Head of caudate nucleus (tissue), 42 donors: ENCODE measurements around the gene TNRC6C.

ENCODE experiments used
- DNase-seq, 42 donors: peaks; one replicate each; pipeline versions ENCODE4 v3.0.0 to v3.0.0-alpha.2; 2020 to 2021; ENCODE audit warnings: mixed read lengths in 7 of 42
- intact Hi-C: fragments of 100-400 bp; cut with DNase I; formaldehyde crosslinking; loops from one replicate; pipeline ENCODE4 v1.15.0; 2022

TNRC6C gene

DNA sequence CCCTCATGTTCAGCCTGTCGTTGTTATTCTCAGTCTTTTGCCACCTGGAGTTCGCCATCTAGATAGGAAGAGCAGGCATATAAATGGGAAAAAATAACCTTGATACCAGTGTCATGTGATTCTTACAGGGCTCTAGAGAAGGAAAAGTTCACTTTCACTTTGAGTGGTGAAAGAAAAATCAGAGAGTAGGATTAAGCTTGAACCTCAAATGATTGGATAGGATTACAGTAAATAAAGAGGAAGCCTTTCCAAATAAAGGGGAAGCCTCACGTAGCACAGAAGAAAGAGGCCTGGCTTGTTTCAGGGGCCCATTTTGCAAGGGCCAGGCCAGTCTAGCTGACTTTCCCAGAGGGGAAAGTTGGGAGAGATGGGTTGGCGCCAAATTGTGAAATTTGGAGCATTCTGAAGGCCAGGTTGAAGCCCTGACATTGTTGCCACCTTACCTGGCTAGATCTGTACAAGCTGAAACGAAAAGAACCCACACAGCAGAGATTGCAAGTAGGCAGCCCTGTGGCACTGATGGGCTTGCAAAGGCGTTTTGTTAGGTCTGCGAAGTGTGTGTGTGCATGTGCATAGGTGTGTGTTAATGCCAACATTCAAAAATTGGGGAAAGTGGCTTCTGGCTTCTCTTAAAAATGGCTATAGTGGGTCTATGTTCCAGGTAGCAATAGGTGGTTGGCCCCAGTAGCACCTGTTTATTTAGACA, 131.2 kb downstream of the TNRC6C start:
- DNase-seq: peak in 6 of 42 donors; percentile 55 to 69 (median 56)
- intact Hi-C loops: no loop called here

DNA sequence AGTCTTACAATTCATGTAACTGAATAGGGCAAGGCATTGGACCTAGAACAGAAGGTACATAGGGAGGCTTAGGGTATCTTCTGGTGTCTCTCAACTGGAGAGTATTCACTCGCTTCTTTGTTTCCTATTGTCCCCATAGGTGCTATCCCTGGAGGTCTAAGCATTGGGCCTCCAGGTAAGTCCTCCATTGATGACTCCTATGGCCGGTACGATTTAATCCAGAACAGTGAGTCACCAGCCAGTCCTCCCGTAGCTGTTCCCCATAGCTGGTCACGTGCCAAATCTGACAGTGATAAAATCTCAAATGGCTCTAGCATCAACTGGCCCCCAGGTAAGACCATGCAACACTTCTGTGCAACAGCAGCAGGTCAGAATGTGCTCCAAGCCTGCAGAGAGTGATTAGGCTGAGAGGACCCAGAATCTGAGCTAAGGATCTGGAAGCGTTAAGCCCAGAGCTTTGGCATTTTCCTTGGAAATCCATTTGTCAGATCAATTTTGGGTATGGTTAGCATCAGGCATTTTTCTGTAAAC, 134.4 kb downstream of the TNRC6C start:
- intact Hi-C loops: no loop called here
- no peak for DNase-seq

DNA sequence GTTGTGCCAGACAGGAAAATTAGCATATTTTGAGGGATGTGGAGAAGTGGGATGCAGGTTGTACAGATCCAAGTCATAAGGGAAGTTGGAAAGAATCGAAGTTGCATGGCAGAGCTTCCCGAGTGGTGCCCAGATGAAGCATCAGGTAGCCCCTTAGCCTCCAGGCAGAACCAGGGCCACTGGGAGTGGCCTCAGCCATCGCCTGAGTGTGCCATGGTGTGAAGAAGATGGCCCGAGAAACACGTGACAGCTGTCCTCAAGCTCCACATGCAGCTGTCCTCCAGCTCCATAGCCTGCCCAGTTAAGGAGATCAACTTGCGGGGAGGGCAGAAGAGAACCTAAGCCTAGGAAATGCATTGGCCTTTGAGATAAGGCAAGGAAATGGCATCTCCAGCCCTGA, 136.5 kb downstream of the TNRC6C start:
- DNase-seq: peak in 2 of 42 donors; percentile 2 to 22
- intact Hi-C loops: no loop called here

DNA sequence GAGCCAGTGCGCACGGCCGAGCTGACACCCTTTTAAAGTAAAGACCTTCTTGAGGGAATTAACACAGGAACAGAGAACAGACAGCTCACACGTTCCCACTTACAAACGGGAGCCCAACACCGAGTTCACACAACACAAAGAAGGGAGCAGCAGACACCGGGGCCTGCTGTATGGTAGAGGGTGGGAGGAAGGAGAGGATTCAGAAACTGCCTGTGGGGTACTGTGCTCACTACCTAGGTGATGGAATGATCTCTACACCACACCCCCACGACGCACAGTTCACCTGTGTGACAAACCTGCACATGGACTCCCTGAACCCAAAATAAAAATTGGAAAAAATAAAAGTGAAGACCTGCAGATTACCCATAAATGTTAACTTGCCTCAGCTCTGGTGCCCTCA, 137.6 kb downstream of the TNRC6C start:
- DNase-seq: peak in 5 of 42 donors; percentile 42 to 62 (median 52)
- intact Hi-C loops: no loop called here

DNA sequence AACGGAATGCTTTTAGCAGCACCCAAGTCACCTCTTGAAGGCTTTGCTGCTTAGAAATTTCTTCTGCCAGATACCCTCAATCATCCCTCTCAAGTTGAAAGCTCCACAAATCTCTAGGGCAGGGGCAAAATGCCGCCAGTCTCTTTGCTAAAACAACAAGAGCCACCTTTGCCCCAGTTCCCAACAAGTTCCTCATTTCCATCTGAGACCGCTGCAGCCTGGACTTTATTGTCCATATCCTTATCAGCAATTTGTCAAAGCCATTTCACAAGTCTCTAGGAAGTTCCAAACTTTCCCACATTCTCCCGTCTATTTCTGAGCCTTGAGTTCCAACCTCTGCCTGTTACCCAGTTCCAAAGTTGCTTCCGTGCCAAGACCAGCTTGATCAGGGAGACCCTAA, 142.6 kb downstream of the TNRC6C start:
- intact Hi-C loops: no loop called here
- DNase-seq: peak in 1 of 42 donors; percentile 10

DNA sequence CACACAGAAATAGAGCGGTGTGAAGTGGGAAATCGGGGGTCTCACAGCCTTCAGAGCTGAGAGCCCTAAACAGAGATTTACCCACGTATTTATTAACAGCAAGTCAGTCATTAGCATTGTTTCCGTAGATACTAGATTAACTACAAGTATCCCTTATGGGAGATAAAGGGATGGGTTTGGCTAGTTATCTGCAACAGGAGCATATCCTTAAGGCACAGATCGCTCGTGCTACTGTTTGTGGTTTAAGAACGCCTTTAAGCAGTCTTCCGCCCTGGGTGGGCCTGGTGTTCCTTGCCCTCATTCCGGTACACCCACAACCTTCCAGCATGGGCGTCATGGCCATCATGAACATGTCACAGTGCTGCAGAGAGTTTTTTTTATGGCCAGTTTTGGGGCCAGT, 143.0 kb downstream of the TNRC6C start:
- no peak for DNase-seq
- intact Hi-C loops: no loop called here

DNA sequence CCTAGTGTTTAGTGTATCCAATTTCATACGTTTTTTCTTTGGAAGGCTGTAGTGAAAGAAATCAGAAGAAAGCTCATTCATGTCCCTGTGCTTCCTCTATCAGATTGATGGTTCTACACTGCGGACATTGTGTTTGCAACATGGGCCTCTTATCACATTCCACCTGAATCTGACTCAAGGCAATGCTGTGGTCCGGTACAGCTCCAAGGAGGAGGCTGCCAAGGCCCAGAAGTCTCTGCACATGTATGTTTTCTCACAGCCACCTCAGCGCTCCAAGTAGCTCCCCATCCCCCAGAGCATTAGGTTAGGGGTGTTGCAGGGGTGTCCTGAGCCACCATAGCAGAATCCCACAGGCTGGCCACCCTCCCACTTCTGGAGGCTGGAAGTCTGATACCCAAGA, 144.8 kb downstream of the TNRC6C start:
- intact Hi-C loops: no loop called here
- DNase-seq: peak in 2 of 42 donors; percentile 3 to 11

DNA sequence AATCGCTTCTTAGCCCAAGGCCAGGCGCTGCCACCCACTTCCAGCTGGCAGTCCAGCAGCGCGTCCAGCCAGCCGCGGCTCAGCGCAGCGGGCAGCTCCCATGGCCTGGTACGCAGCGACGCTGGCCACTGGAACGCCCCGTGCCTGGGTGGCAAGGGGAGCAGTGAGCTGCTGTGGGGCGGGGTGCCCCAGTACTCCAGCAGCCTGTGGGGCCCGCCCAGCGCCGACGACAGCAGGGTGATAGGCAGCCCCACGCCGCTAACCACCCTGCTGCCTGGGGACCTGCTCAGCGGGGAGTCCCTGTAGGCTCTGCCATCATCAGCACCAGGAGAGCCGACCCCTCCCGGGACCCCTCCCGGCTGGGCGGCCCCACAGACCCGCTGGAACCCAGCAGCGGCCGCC, 146.0 kb downstream of the TNRC6C start:
- DNase-seq: no peak
- intact Hi-C loops: no loop called here

DNA sequence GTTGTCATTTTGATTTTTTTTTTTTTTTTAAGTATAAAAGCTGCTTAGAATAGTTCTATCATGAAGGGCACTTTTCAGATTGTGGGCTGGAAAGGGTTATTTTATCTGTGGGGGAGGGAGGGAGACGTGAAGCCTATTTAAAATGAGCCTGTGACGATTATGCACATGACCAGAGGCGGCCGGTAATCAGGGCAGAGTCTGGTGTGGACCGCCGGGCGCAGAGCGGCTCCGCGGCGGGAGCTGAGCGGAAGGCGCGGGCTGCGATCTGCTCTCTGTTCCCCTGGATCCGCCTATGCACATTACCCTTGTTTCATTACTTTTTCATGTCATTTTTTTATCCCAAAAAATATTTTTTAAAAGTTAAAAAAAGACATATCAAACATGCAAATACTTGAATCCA, 146.6 kb downstream of the TNRC6C start:
- intact Hi-C loops: no loop called here
- DNase-seq: no peak

DNA sequence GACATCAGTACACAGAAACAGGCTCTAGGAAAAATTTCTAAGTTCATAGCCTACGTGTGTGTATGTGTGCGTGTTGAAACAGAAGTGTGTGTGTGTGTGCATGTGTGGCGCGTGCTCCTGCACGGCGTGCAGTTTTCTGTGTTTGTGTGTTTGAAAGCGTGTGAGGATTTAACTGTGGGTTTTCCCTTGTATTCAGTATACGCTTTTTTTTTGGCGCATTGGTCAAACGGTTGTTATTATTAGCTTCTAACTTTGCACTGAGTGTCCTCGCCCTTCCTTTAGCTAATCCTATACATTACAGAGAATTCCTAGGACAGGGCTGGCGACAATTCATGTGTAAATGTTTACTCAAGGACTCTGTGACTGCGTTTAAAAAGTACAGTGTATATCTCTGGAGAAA, 147.0 kb downstream of the TNRC6C start:
- intact Hi-C loops: no loop called here
- DNase-seq: no peak

DNA sequence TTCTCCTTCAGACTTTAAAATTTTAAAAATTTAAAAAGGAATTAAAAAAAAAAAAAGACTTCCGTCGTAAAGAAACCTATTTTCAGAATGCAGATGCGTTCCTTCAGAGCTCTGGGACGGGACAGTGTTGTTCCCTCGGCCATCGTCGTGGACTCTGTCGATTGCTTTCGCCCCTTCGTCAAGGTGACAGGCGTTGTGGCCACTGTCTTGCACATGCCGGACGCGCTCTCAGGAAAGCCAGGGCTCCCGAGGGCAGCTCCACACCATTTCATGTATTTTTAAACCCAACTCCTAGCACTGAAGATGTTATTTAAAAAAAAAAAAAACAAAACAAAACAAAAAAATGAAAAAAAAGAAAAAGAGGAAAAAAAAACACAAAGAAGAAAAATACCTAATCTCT, 147.7 kb downstream of the TNRC6C start:
- intact Hi-C loops: no loop called here
- DNase-seq: peak in 1 of 42 donors; percentile 12

DNA sequence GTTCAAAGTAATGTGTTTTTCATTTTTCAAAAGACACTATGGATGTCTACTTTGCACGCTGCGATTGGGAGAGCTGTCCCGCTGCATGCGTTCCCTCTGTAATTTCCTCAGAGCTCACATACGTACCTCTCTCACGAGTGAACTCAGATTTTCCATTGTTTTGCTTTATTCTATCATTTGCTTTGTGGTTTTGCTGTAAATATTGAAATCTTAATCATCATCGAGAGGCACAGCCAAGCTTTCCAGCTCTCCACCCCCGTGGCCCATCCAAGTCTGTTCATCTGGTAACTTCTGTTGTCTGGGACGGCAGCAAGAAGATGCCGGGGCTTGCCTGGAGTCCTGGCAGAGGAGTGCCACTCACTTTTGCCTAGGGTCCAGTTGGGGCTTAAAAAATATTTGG, 149.0 kb downstream of the TNRC6C start:
- peak in 1 of 42 donors; percentile 33 for DNase-seq
- intact Hi-C loops: no loop called here

DNA sequence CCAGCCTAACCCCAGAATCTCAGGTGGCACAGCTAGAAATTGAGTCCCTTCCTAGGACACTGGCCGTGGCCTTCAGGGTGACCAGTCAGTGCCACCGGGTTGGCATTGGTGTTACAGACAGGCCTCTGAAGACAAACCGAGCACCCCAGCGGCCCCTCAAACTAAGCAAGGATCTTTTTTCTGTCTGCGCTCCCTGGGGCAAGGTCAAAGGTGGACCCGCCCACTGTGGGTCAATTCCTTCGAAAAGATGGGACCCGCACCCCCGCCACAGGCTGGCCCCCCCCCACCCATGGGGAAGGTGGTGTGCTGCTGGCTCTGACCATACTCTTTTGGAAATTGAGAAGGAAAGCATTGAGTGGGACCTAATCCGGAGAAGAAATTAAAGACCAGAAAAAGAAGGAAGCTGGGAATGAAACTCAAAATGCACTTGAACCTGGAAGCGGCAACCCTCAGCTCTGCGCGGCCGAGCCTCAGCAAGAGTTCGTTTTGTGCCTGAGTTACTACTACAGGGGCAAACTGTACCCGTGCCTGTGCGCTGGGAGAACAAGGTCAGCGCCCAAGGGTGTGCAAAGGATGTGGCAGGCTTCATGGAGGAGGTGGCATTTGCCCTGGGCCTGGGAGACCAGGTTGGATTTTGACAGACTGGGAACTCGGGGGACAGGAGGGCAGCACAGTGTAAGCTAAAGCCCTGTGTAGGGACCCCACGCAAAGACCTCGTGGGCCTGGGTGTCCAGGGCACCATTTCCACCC, 149.6 kb downstream of the TNRC6C start:
- intact Hi-C loops: no loop called here
- peak in 3 of 42 donors; percentile 8 to 30 (median 12) for DNase-seq

DNA sequence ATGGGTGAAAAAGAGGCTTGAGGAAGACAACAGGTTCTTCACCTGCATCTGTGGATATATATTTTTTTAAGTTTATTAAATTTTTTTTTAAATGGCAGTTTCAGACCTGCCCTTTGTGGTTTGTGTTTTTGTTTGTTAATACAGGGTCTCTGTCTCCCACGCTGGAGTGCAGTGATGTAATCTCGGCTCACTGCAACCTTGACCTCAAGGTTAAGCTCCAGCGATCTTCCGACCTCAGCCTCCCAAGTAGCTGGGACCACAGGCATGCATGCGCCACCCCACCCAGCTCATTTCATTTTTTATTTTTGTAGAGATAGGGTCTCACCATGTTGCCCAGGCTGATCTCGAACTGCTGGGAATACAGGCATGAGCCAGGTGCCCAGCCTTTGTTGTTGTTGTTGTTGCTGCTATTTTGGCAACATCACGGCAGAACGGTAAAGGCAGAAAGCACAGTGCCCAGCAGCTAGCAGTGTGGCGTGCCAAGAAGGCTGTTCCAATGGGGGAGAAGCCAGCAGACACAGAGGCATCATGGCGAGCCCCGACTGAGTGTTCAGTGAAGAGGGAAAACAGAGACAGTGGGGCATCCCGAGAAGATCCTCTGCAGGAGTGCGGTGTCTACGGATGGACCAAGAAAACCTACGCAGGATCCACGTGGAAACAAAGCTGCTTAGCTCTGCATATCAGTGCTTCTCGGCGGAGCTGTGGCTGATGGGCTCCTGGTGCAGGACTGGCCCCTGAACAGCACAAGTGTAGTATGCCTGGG, 150.4 kb downstream of the TNRC6C start:
- DNase-seq: peak in 7 of 42 donors; percentile 26 to 68 (median 52)
- intact Hi-C loops: no loop called here

DNA sequence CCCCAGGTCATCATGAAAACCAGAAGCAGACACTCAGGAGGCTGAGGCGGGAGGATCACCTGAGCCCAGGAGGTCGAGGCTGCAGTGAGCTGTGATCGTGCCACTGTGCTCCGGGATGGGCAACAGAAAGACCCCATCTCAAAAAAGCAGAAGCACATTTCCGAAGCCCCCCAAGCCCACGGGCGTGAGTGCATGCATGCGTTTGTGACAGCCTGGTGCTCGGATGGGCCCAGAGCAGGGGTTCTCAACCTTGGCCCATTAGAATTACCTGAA, 150.9 kb downstream of the TNRC6C start:
- DNase-seq: peak in 1 of 42 donors; percentile 6
- intact Hi-C loops: no loop called here

DNA sequence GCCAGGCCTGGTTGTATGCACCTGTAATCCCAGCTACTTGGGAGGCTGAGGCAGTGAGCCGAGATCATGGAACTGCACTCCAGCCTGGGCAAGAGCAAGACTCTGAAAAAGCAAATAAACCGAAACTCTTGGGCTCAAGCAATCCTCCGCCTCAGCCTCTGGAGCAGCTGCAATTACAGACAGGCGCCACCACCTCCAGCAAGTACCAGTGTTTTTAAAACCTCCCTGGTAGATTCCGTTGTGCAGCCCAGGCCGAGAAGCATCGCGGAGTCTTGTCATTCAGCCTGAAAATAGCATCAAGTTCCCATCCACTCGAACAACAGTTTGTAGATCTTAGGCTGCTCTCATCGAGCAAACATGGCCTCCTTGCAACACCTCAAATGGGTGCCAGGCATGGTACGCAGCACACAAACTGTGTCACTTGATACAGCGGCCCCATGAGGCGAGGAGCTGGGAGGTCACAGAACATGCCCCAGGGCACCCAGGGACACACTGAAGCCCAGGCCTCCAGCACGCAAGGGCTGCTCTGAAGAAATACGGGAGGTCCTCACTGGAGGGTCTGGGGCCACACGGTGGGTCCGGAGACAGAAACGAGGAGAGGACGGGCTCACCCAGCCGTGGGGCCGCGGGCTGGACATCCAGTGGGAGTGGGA, 152.0 kb downstream of the TNRC6C start:
- intact Hi-C loops: loop anchor here (5.0 kb wide), 2 partner anchors 67 to 127 kb away; no protein-coding TSS in a partner anchor
- DNase-seq: peak in 7 of 42 donors; percentile 17 to 67 (median 51)

DNA sequence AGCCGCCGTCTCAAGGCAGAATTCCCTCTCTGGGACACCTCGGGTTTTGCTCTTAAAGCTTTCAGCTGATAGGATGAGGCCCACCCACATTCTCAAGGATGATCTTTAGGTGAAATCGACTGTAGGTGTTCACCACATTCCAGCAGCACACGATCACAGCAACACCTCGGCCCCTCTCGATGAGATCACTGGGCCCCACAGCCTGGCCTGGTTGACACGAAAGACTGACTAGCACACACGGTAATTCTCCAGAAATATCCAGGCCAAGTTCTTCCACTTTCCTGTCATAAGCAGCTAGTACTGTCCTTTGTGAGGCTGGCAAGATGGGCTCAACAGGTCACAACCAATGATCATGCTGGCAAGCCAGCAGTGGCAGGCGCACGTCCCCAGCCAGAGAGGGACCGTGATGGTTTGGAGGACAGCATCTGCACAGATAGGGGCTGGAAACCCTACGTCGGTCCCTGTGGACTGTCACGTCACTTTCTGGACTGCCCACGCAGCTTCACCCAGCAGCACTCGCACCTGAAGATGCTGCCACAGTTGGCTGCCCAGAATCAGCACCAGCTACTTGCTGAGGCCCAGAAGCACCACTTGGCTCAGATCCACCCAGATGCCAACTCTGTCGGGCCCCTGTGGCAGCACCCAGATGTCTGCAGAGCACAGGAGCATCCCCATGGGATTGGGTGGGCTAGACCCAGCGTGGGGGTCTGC, 152.7 kb downstream of the TNRC6C start:
- DNase-seq: peak in 4 of 42 donors; percentile 12 to 52 (median 21)
- intact Hi-C loops: loop anchor here (5.0 kb wide), 2 partner anchors 66 to 126 kb away; no protein-coding TSS in a partner anchor

DNA sequence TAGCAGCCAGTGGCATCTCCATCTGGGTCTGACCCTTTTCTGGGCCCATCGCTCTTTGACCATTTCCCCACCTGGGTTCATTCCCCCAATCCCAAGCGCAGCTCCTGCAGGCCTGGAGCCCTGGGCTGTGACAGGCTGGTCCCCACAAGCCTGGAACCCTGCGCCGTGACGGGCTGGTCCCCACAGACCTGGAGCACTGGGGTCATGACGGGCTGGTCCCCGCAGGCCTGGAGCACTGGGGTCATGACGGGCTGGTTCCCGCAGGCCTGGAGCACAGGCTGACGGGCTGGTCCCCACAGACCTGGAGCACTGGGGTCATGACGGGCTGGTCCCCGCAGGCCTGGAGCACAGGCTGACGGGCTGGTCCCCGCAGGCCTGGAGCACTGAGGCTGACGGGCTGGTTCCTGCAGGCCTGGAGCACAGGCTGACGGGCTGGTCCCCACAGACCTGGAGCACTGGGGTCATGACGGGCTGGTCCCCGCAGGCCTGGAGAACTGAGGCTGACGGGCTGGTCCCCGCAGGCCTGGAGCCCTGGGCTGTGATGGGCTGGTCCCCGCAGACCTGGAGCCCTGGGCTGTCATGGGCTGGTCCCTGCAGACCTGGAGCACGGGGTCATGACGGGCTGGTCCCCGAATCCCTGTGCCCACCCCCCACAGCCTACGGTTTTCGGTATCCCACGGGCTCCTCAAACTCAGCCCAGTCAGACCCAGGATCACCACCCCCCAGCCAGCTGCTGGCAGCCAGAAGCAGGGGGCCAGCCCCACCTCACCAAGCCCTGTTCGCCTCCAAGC, 153.4 kb downstream of the TNRC6C start:
- intact Hi-C loops: loop anchor here (5.0 kb wide), 2 partner anchors 65 to 125 kb away; no protein-coding TSS in a partner anchor
- peak in 2 of 42 donors; percentile 10 to 15 for DNase-seq
